GM12891 (cell line): ENCODE data around the gene UXS1.

Source experiments
- PAX5 ChIP-seq: IDR thresholded peaks from 2 replicates; pipeline ENCODE4 v1.6.1; 2011; ENCODE audit warnings: low read length, moderate library complexity, mild to moderate bottlenecking; ENCODE audit not compliant: insufficient read depth, severe bottlenecking
- POLR2A ChIP-seq: IDR thresholded peaks from 2 replicates; pipeline ENCODE4 v1.6.1; 2011; ENCODE audit warnings: low read depth, low read length, control low read depth
- POLR2AphosphoS5 ChIP-seq: IDR thresholded peaks from 2 replicates; pipeline ENCODE4 v1.6.1; 2011; ENCODE audit warnings: low read depth, low read length, control low read depth
- POU2F2 ChIP-seq: IDR thresholded peaks from 2 replicates; pipeline ENCODE4 v1.6.1; 2011; ENCODE audit warnings: low read depth, mild to moderate bottlenecking, control low read depth, low read length, moderate library complexity
- SPI1 ChIP-seq: IDR thresholded peaks from 2 replicates; pipeline ENCODE4 v1.6.1; 2011; ENCODE audit warnings: low read depth, low read length, control low read depth
- TAF1 ChIP-seq: IDR thresholded peaks from 2 replicates; pipeline ENCODE4 v1.6.1; 2011; ENCODE audit warnings: low read depth, low read length, control low read depth

DNA sequence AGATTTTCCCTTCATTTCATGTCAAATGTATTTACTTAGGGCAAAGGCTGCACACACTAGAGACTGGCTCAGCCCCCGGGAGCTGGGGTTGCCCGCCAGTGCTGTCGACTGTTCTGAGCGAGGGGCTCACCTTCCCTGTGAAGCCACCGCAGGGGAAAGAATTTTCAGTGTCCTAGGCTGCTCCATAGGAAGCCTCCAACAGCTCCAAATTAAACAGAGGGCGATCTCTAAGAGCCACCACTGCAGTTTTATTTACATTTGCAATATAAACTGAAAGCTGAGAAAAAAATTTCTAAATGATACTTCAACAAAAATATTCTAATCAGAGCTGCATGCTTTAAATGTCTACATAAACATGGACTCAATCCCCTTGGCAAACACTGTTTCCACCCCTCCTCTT is 54.0 kb downstream of the UXS1 start:
- TF ChIP-seq POLR2A (no peak), TAF1 (no peak), POLR2AphosphoS5 (no peak), SPI1 (no peak), POU2F2 (no peak), PAX5 (no peak)
